Kidney tubule cell (primary cell): ENCODE data around the gene PDIA4.

Experiments used
- DNase-seq: peaks from one replicate; pipeline ENCODE4 v3.0.0-alpha.2; 2018; ENCODE audit warnings: low spot score

The PDIA4 gene

DNA sequence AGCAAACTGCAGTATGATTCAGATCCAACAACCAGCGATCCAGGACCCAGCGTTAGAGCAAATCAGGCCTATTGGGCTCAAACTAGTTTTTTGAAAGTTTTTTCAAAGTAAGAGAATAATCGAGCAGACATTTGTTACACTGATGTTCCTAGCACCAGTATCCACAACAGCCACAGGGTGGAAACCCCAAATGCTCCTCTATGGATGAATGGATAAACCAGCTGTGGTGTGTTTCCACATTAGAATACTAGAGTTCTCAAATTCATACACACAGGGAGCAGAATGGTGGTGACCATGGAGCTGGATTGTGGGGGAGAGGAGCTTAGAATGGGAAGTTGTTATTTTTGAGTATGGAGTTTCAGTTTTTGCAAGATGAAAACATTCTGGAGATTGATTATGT is 60.7 kb downstream of the PDIA4 start:
- no peak for DNase-seq

DNA sequence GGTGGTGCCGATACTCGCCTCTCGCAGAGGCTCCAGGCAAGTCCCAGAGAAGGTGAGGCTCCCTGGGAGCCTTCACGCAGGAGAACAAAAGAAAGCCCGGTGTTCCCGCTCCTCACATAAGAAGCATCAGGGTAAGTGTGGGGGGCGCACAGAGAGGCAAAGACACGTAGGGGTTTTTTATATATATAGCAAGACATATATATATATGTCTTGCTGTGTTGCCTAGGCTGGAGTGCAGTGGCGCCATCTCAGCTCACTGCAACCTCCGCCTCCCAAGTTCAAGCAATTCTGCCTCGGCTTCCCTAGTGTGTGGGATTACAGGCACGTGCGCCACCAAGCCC is 61.3 kb downstream of the PDIA4 start:
- no peak for DNase-seq

DNA sequence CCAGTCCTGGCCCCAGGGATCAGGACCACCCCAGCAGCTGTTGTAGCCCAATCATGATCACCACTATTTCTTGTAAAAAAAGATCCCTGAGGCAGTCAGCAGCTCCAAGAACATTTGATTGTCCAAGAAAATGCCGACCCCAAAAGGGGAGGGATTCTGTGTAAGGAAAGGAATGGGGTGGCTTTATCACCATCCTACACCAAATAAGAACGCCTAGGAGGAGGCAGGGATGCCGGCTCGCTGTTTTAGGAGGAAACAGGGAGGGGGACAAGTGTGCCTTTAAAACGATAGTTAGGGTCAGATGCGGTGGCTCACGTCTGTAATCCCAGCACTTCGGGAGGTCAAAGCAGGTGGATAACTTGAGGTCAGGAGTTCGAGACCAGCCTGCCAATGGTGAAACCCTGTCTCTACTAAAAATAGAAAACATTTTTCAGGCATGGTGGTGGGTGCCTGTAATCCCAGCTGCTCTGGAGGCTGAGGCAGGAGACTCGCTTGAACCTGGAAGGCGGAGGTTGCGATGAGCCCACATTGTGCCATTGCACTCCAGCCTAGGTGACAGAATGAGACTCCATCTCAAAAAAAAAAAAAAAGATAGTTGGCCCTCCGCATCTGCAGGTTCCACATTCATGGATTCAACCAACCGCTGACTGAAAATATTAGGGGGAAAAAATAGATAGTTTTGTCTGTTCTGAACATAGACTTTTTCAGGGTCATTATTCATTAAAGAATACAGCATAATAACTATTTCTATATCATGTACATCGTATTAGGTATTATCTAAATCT is 63.6 kb downstream of the PDIA4 start:
- DNase-seq, result peak; percentile 31

DNA sequence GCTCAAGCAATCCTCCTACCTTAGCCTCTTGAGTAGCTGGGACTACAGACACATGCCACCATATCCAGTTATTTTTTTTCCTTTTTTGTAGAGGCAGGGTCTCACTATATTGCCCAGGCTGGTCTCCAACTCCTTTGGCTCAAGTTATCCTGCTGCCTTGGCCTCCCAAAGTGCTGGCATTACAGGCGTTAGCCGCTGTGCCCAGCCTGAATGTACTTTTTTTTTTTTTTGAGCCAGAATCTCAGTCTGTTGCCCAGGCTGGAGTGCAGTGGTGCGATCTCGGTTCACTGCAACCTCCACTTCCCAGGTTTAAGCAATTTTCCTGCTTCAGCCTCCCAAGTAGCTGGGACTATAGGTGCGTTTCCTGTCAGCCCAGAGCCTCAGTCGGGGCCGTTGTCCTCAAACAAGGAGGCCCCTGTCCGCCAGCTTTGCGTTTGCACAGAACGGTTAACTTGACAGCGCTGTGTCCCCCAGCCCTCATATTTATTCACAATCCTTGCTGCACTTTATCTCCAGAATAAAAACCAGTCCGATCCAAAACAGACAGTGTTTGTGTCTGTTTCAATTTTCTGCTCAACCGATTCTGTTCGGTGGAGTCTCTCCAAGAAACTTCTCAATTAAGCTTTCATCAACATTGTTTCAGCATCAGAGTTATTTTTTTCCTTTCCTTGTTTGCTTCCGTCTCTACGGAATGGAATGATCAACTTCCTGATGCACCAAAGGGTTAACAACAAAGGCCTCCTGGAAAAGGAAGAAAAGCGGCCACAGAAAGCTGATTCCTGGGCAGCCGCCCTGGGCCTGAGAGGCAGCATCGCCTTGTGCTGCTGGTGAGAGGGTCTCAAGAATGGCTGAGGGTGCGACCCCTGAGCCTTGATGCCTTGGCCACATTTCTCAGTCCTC is 64.5 kb downstream of the PDIA4 start:
- peak; percentile 40 for DNase-seq

DNA sequence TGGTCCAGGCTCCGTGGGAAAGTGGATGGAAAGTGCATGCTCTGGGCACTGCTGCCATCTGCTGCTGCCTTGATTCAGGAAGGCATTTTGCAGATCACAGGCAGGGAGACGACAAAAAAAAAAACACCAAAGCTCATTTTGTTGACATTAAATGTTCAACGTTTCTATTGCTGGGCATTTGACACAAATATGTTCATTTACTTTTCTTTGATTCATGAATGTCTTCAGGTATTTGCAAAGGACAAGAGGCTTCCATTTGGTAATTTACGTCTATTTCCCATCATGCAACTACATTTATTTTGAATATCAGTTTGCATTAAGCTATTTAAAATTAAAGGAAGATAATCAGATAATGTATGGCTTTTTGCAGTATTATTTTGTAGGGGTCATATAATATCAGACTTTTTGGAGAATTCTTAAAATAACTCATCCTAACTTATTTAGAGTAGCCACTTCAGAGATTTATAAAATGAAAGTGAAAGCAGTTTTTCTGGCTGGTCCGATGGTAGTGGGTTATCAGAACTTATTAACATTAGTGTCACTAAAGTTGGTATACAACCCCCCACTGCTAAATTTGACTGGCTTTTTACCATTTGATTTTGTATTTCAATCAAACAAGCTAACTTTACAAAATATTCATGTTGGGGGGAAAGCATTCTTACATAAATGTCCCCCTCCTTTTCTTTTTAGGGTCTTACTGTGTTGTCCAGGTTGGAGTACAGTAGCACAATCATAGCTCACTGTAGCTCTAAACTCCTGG is 65.3 kb downstream of the PDIA4 start:
- DNase-seq, result peak; percentile 77

GRCh38 chr7:148962440-148962822 is 65.9 kb downstream of the PDIA4 start:
- DNase-seq, result no peak

DNA sequence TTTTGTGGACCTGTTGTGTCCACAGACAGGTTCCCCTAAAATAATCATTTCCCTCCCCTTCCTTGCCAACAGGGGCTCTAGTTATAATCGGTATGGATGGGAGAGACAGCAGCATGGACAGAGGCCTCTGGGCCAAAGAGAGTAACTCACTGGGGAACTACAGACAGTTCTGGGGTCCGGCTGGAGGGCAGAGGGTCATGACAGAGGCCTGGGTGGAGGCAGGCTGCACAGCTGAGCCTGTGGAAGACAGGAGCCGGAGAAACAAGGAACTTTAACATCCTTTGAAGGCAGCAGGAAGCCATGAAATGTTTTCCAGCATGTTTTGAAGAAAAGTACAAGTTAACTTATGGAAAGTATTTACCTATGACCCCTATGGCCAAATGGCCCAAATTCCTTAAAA is 68.6 kb downstream of the PDIA4 start:
- DNase-seq, result no peak

DNA sequence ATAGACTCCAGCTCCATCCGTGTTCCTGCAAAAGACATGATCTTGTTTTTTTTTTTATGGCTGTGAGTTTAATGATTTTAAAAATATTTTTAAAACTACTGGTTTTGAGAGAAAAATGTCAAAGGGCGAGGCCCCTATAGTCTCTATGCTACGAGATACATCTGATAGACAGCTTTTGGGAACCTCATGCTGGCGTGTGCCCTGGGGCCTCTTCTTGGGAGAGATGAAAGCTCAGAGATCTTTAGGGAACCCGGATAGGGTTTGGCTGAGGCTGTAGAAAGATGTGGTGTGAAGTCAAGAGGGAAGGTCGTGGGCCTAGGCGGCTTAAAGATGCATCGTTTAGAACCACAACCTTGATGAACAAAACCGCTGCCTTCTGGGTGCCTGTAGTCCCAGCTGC is 70.2 kb downstream of the PDIA4 start:
- DNase-seq, result no peak

DNA sequence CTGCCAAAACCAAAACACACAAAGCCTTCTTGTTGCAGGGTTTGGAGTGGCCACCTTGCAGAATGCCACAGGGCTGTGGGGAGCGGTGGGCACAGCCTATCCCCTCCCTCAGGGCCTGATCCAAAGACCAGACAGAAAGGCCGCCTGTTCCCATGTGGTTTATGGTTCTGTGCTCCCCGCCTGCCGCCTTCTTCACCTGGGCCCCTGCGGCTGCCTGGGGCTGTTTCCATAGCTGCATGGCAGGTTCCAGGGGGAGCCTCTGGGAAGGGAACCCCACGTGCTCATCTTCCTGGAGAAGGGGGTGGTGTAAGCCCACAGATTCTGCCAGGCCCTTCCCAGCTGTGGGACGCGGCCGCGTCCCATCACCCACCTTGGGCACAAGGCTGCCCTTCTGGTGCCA is 73.5 kb downstream of the PDIA4 start:
- no peak for DNase-seq

DNA sequence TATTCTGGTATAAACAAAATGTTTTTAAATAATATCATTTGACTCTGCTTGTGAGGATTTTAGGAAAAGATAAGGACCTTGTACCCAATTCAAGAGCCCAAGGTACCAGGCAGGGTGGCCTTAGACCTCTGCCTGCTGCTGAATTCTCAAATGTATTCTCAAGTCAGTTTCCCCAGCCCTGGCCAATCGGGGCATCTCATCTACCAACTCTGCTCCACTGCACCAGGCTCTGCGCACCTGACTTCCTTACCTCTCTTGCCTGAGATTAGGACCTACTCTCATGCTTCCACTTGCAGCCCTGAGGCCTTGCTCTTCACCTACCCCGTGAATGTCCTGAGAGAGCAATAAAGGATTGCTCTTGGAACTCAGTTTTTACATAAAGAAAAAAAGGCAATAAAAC is 74.6 kb downstream of the PDIA4 start:
- DNase-seq, result no peak
